GM12892 (cell line): Measurements from ENCODE around the gene PDGFC.
"Not testable (repeated sequence)": the region's sequence is repeated elsewhere in the genome, so short reads cannot be mapped to it uniquely, and the experiment has no call there.

Experiments used
- DNase-seq: peaks from one replicate; pipeline ENCODE4 v3.0.0; 2011; ENCODE audit not compliant: insufficient read length
- FAIRE-seq: peaks from 2 replicates; lab custom pipeline; 2011; peaks lifted over from hg19 to GRCh38; lab: Jason Lieb, UNC
- POLR2A ChIP-seq: IDR thresholded peaks from 2 replicates; pipeline ENCODE4 v1.6.1; 2011; ENCODE audit warnings: low read depth, low read length, control low read depth
- POLR2AphosphoS5 ChIP-seq: IDR thresholded peaks from 2 replicates; pipeline ENCODE4 v1.6.1; 2011; ENCODE audit warnings: low read depth, low read length, control low read depth
- TAF1 ChIP-seq: IDR thresholded peaks from 2 replicates; pipeline ENCODE4 v1.6.1; 2011; ENCODE audit warnings: low read depth, mild to moderate bottlenecking, control low read depth, low read length, borderline replicate concordance

Gene PDGFC

GRCh38 chr4:156888762-156889161 lies 82.8 kb downstream of the PDGFC start:
- TF ChIP-seq POLR2AphosphoS5, result no peak
- no peak for TF ChIP-seq TAF1
- no peak for TF ChIP-seq POLR2A
- no peak for FAIRE-seq

GRCh38 chr4:156886481-156886880 lies 85.1 kb downstream of the PDGFC start:
- DNase-seq (no peak), FAIRE-seq (no peak)
- TF ChIP-seq TAF1, result no peak
- TF ChIP-seq POLR2AphosphoS5, result no peak
- TF ChIP-seq POLR2A, result no peak

More at GRCh38 chr4:156888762-156889161, 82.8 kb downstream of the PDGFC start:
- DNase-seq, result no peak

GRCh38 chr4:156885374-156885773 lies 86.2 kb downstream of the PDGFC start:
- DNase-seq (no peak), FAIRE-seq (no peak)
- no peak for TF ChIP-seq POLR2A
- TF ChIP-seq TAF1, result no peak
- TF ChIP-seq POLR2AphosphoS5, result no peak

- TF ChIP-seq POLR2A (no peak), POLR2AphosphoS5 (no peak), TAF1 (no peak)
- FAIRE-seq (no peak), DNase-seq (no peak)
These were observed 87.4 kb downstream of the PDGFC start for GRCh38 chr4:156884183-156884582.

- FAIRE-seq (no peak), DNase-seq (no peak)
- TF ChIP-seq POLR2A (no peak), POLR2AphosphoS5 (no peak), TAF1 (no peak)
These were observed 95.9 kb downstream of the PDGFC start for GRCh38 chr4:156875704-156876103.

- DNase-seq (no peak), FAIRE-seq (no peak)
- no peak for TF ChIP-seq POLR2A
- no peak for TF ChIP-seq POLR2AphosphoS5
- TF ChIP-seq TAF1, result no peak
These were observed 96.5 kb downstream of the PDGFC start for GRCh38 chr4:156875055-156875454.

- FAIRE-seq, result no peak
- no peak for DNase-seq
- TF ChIP-seq POLR2A (no peak), TAF1 (no peak), POLR2AphosphoS5 (no peak)
These were observed 97.8 kb downstream of the PDGFC start for GRCh38 chr4:156873799-156874198.

- FAIRE-seq, result no peak
- DNase-seq, result no peak
- TF ChIP-seq POLR2AphosphoS5 (no peak), POLR2A (no peak), TAF1 (no peak)
These were observed 100.7 kb downstream of the PDGFC start for GRCh38 chr4:156870861-156871260.

- no peak for FAIRE-seq
- DNase-seq, result no peak
- TF ChIP-seq POLR2A (no peak), POLR2AphosphoS5 (no peak), TAF1 (no peak)
These were observed 101.5 kb downstream of the PDGFC start for GRCh38 chr4:156870131-156870530.

GRCh38 chr4:156866088-156866487 lies 105.5 kb downstream of the PDGFC start:
- not testable (repeated sequence) for FAIRE-seq, DNase-seq

- DNase-seq (no peak), FAIRE-seq (no peak)
These were observed 106.1 kb downstream of the PDGFC start for GRCh38 chr4:156865451-156865850.

GRCh38 chr4:156858071-156858470 lies 113.5 kb downstream of the PDGFC start:
- no peak for FAIRE-seq
- TF ChIP-seq POLR2A (no peak), POLR2AphosphoS5 (no peak), TAF1 (no peak)
- DNase-seq, result no peak

More at GRCh38 chr4:156865451-156865850, 106.1 kb downstream of the PDGFC start:
- TF ChIP-seq TAF1, result no peak
- TF ChIP-seq POLR2AphosphoS5, result no peak
- TF ChIP-seq POLR2A, result no peak

- TF ChIP-seq POLR2A (no peak), TAF1 (no peak), POLR2AphosphoS5 (no peak)
- DNase-seq, result no peak
- FAIRE-seq, result no peak
These were observed 132.8 kb downstream of the PDGFC start for GRCh38 chr4:156838761-156839160.
